H9 (cell line): ENCODE results near the gene SEC11A. TPM values are rescaled to one million over a fixed set of nuclear protein-coding genes. Genes with fewer than 3 reads are reported as not detected.
A peak's percentile ranks its signal among the peaks of the same experiment; 100 is the strongest.

Experiments used
- DNase-seq: peaks from one replicate; pipeline ENCODE4 v3.0.0-alpha.2; 2017
- H2AFZ ChIP-seq: one replicate; pipeline ENCODE4 v1.6.1; 2013; ENCODE audit warnings: mild to moderate bottlenecking, low read length, control low read depth, moderate library complexity
- H2AK5ac ChIP-seq: 2 replicates; pipeline ENCODE4 v1.6.1; 2013; ENCODE audit warnings: low read length, control low read depth, mixed read lengths; ENCODE audit not compliant: insufficient read length
- H2BK120ac ChIP-seq: one replicate; pipeline ENCODE4 v1.6.1; 2013; ENCODE audit warnings: low read depth, mild to moderate bottlenecking, low read length, control low read depth, inconsistent platforms; ENCODE audit not compliant: poor library complexity, severe bottlenecking
- H2BK12ac ChIP-seq: 2 replicates; pipeline ENCODE4 v1.6.1; 2013; ENCODE audit warnings: low read length, control low read depth, mixed read lengths, low read depth; ENCODE audit not compliant: insufficient read length
- H2BK15ac ChIP-seq: 2 replicates; pipeline ENCODE4 v1.6.1; 2013; ENCODE audit warnings: low read depth, low read length, control low read depth
- H2BK20ac ChIP-seq: one replicate; pipeline ENCODE4 v1.6.1; 2013; ENCODE audit warnings: low read depth, mild to moderate bottlenecking, low read length, control low read depth, inconsistent platforms; ENCODE audit not compliant: poor library complexity, severe bottlenecking
- H2BK5ac ChIP-seq: 2 replicates; pipeline ENCODE4 v1.6.1; 2013; ENCODE audit warnings: low read length, control low read depth, mixed read lengths; ENCODE audit not compliant: insufficient read length
- H3K14ac ChIP-seq: 2 replicates; pipeline ENCODE4 v1.6.1; 2013; ENCODE audit warnings: low read length, control low read depth; ENCODE audit not compliant: insufficient read depth
- H3K18ac ChIP-seq: 2 replicates; pipeline ENCODE4 v1.6.1; 2013; ENCODE audit warnings: low read depth, mild to moderate bottlenecking, mixed read lengths, low read length, control low read depth; ENCODE audit not compliant: insufficient read length
- H3K23ac ChIP-seq: 2 replicates; pipeline ENCODE4 v1.6.1; 2013; ENCODE audit warnings: low read length, control low read depth, mixed read lengths, low read depth; ENCODE audit not compliant: insufficient read length
- H3K23me2 ChIP-seq: 2 replicates; pipeline ENCODE4 v1.6.1; 2013; ENCODE audit warnings: low read depth, mild to moderate bottlenecking, mixed read lengths, low read length, control low read depth; ENCODE audit not compliant: insufficient read length, poor library complexity, severe bottlenecking
- H3K27ac ChIP-seq: 2 replicates; pipeline ENCODE4 v1.5.1; 2013; ENCODE audit warnings: low read length, control low read depth, mixed read lengths, low read depth; ENCODE audit not compliant: insufficient read length
- H3K27me3 ChIP-seq: 2 replicates; pipeline ENCODE4 v1.6.1; 2013; ENCODE audit warnings: low read length, control low read depth, inconsistent platforms; ENCODE audit not compliant: insufficient read depth
- H3K4ac ChIP-seq: 2 replicates; pipeline ENCODE4 v1.6.1; 2013; ENCODE audit warnings: low read depth, mild to moderate bottlenecking, control low read depth, inconsistent platforms, low read length, moderate library complexity
- H3K4me1 ChIP-seq: 2 replicates; pipeline ENCODE4 v1.6.1; 2013; ENCODE audit warnings: low read length, control low read depth, inconsistent platforms; ENCODE audit not compliant: insufficient read depth
- H3K4me2 ChIP-seq: 2 replicates; pipeline ENCODE4 v1.6.1; 2013; ENCODE audit warnings: low read length, control low read depth, mixed read lengths; ENCODE audit not compliant: insufficient read length, insufficient read depth
- H3K56ac ChIP-seq: 2 replicates; pipeline ENCODE4 v1.6.1; 2013; ENCODE audit warnings: low read depth, mild to moderate bottlenecking, mixed read lengths, low read length, control low read depth; ENCODE audit not compliant: insufficient read length
- H3K79me1 ChIP-seq: 2 replicates; pipeline ENCODE4 v1.6.1; 2013; ENCODE audit warnings: low read depth, mild to moderate bottlenecking, moderate library complexity, low read length, control low read depth, inconsistent platforms; ENCODE audit not compliant: insufficient read depth, poor library complexity, severe bottlenecking
- H3K79me2 ChIP-seq: 2 replicates; pipeline ENCODE4 v1.6.1; 2013; ENCODE audit warnings: low read length, control low read depth, inconsistent platforms; ENCODE audit not compliant: insufficient read depth
- H3K9ac ChIP-seq: 2 replicates; pipeline ENCODE4 v1.6.1; 2013; ENCODE audit warnings: low read length, control low read depth, mixed read lengths; ENCODE audit not compliant: insufficient read length; ENCODE audit errors: extremely low read depth
- H3K9me3 ChIP-seq: one replicate; pipeline ENCODE4 v1.6.1; 2013; ENCODE audit warnings: low read depth, low read length, inconsistent platforms; ENCODE audit not compliant: control insufficient read depth
- H3T11ph ChIP-seq: one replicate; pipeline ENCODE4 v1.6.1; 2013; ENCODE audit warnings: mild to moderate bottlenecking, low read length, control low read depth, inconsistent platforms
- H4K20me1 ChIP-seq: one replicate; pipeline ENCODE4 v1.6.1; 2013; ENCODE audit not compliant: control insufficient read depth, insufficient read length, insufficient read depth
- H4K5ac ChIP-seq: 2 replicates; pipeline ENCODE4 v1.6.1; 2013; ENCODE audit warnings: low read depth, mild to moderate bottlenecking, mixed read lengths, low read length, control low read depth; ENCODE audit not compliant: insufficient read length
- H4K8ac ChIP-seq: replicated peaks from 2 replicates; pipeline ENCODE4 v1.6.1; 2013; ENCODE audit warnings: low read length, control low read depth, mixed read lengths, low read depth; ENCODE audit not compliant: insufficient read length
- H4K91ac ChIP-seq: 2 replicates; pipeline ENCODE4 v1.6.1; 2013; ENCODE audit warnings: low read depth, mild to moderate bottlenecking, moderate library complexity, mixed read lengths, low read length, control low read depth; ENCODE audit not compliant: insufficient read length
- H3K27ac Mint-ChIP-seq, 3 experiments: 2 replicates in 2 of 3; 3 replicates in 1 of 3; pipeline ENCODE4 v1.8.0; 2020 to 2021; ENCODE audit warnings: mixed read lengths in 3 of 3, mild to moderate bottlenecking in 1 of 3, moderate library complexity in 1 of 3
- H3K27me3 Mint-ChIP-seq: 2 replicates; pipeline ENCODE4 v1.8.0; 2021; ENCODE audit warnings: low read depth, mild to moderate bottlenecking, moderate library complexity, mixed read lengths
- H3K36me3 Mint-ChIP-seq, 3 experiments: 2 replicates in 2 of 3; 3 replicates in 1 of 3; pipeline ENCODE4 v1.8.0; 2020 to 2021; ENCODE audit warnings: low read depth in 3 of 3, mixed read lengths in 3 of 3; ENCODE audit not compliant: insufficient read depth in 1 of 3
- H3K4me1 Mint-ChIP-seq, 2 experiments: 2 replicates each; pipeline ENCODE4 v1.8.0; 2020; ENCODE audit warnings: mixed read lengths in 2 of 2
- H3K4me3 Mint-ChIP-seq, 2 experiments: 2 replicates in 1 of 2; 3 replicates in 1 of 2; pipeline ENCODE4 v1.8.0; 2020 to 2021; ENCODE audit warnings: mild to moderate bottlenecking in 2 of 2, mixed read lengths in 2 of 2, moderate library complexity in 1 of 2
- H3K9me3 Mint-ChIP-seq, 2 experiments: 2 replicates in 1 of 2; 3 replicates in 1 of 2; pipeline ENCODE4 v1.8.0; 2020; ENCODE audit warnings: mild to moderate bottlenecking in 2 of 2, mixed read lengths in 2 of 2, moderate library complexity in 1 of 2
- WGBS: extraction: QIAGEN DNeasy Blood & Tissue Kit; methylation state at CpG from one replicate; pipeline ENCODE4 v1.1.7; 2013; ENCODE audit warnings: missing lambda C conversion rate, low lambda C conversion rate, mixed read lengths; ENCODE audit not compliant: insufficient read length; ENCODE audit errors: extremely low coverage; 5-methylcytosine and 5-hydroxymethylcytosine counted together
- total RNA-seq: library from RNA; stranded (reverse); gene quantifications from 2 replicates; pipeline ENCODE4 v1.2.1, GENCODE V29; 2021
- TF ChIP-seq, protein P1 (sequence below): fragments of 200-600 bp; sonication (generic); conservative IDR thresholded peaks from 3 replicates; pipeline ENCODE4 v1.8.0; 2021; ENCODE audit warnings: antibody characterized with exemption, mild to moderate bottlenecking

SEC11A gene
- total RNA-seq, 1 experiment from 2014 or later: 250 TPM

DNA sequence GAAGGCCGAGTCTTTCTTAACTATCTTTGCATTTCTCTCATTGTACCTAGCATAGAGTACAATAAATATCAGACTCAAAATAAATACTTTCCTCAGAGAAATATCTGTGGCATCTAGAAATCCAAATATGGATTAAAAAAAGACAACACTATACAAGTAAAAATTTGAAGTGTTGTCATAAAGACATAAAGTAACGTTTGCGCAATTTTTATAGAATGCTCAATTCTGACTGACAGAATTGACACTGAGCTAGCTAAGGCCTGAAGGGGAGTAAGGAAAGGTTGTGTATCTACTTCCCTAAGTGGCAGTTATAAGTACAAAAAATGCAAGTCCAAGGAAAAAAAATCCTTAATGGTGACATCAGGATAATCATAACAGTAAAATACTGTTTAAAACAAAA, 1.1 kb downstream of the SEC11A start:
- Histone ChIP-seq H4K8ac (no peak overlapping the region), H3K27ac (no peak overlapping the region), H3K4me1 (no peaks in the 10 kb centered on the region), H3K79me1 (peaks cover 10% of the 10 kb centered on the region), H3K18ac (no peak overlapping the region), H2AFZ (no peak overlapping the region), H3K14ac (no peak overlapping the region), H3K23me2 (peaks cover 4% of the 10 kb centered on the region), H3K9ac (peak overlapping the region; percentile 93), H2BK5ac (no peak overlapping the region), H4K91ac (no peak overlapping the region), H3K9me3 (no peaks in the 10 kb centered on the region), H3K79me2 (peaks cover 24% of the 10 kb centered on the region; the same call in 1 of the 2 replicates), H2BK12ac (no peak overlapping the region), H2AK5ac (no peak overlapping the region), H3T11ph (no peak overlapping the region), H3K27me3 (no peaks in the 10 kb centered on the region), H3K56ac (no peak overlapping the region), H4K5ac (no peak overlapping the region), H3K4me2 (peak overlapping the region; percentile 93), H2BK20ac (no peak overlapping the region), H3K23ac (no peak overlapping the region), H3K4ac (no peak overlapping the region), H2BK15ac (no peak overlapping the region), H4K20me1 (no peaks in the 10 kb centered on the region), H2BK120ac (no peak overlapping the region)
- no peaks in the 10 kb centered on the region for H3K27me3 Mint-ChIP-seq
- H3K9me3 Mint-ChIP-seq: peaks cover 0 to 3% of the 10 kb centered on the region in 2 experiments; a peak in 1 of 5 replicates
- no CpG with 5 or more reads among the region's 3 CpGs for WGBS
- H3K27ac Mint-ChIP-seq: peak overlapping the region in 2 of 3 experiments; percentile 98 to 99; a peak in 3 of 7 replicates
- H3K36me3 Mint-ChIP-seq: peaks cover 9 to 30% (median 10%) of the 10 kb centered on the region in 3 experiments
- peak overlapping the region; percentile 91 to 99 for H3K4me3 Mint-ChIP-seq
- TF ChIP-seq, protein P1, sequence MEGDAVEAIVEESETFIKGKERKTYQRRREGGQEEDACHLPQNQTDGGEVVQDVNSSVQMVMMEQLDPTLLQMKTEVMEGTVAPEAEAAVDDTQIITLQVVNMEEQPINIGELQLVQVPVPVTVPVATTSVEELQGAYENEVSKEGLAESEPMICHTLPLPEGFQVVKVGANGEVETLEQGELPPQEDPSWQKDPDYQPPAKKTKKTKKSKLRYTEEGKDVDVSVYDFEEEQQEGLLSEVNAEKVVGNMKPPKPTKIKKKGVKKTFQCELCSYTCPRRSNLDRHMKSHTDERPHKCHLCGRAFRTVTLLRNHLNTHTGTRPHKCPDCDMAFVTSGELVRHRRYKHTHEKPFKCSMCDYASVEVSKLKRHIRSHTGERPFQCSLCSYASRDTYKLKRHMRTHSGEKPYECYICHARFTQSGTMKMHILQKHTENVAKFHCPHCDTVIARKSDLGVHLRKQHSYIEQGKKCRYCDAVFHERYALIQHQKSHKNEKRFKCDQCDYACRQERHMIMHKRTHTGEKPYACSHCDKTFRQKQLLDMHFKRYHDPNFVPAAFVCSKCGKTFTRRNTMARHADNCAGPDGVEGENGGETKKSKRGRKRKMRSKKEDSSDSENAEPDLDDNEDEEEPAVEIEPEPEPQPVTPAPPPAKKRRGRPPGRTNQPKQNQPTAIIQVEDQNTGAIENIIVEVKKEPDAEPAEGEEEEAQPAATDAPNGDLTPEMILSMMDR: no peak
- H3K4me1 Mint-ChIP-seq: peaks cover 16% of the 10 kb centered on the region in 2 experiments
- no peak for DNase-seq
